NCI-H526 (cell line): ENCODE measurements around the gene DRD4.

Experiments used
- DNase-seq, 2 experiments: peaks; one replicate each; lab custom pipeline; 2025; lab: John Stamatoyannopoulos, UW

Gene DRD4

GRCh38 chr11:621838-622237 is 15.2 kb upstream of the DRD4 start:
- no peak for DNase-seq

DNA sequence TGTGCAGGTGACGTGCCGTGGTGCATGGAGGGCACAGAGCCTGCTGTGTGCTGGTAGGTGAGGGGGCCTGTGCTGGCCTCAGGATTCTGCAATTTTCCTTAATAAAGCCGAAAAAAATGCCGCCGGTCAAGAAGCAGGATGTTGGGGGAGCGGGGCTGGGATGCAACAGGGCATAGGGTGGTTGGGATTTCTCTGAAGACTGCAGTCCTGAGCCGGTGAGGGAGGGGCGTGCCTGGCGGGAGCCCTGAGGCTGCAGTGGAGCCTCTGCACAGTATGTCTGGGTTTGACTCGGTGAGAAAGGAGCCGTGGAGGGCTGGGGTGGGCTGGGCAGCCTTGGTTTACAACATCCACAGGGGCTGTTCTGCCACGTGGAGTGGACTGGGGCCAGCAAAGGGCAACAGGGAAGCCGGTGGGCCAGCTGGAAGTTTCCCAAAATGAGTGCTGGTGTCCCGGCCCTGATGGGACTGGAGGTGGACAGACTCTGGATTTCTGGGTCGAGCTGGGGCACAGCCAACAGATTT is 13.7 kb upstream of the DRD4 start:
- no peak for DNase-seq

DNA sequence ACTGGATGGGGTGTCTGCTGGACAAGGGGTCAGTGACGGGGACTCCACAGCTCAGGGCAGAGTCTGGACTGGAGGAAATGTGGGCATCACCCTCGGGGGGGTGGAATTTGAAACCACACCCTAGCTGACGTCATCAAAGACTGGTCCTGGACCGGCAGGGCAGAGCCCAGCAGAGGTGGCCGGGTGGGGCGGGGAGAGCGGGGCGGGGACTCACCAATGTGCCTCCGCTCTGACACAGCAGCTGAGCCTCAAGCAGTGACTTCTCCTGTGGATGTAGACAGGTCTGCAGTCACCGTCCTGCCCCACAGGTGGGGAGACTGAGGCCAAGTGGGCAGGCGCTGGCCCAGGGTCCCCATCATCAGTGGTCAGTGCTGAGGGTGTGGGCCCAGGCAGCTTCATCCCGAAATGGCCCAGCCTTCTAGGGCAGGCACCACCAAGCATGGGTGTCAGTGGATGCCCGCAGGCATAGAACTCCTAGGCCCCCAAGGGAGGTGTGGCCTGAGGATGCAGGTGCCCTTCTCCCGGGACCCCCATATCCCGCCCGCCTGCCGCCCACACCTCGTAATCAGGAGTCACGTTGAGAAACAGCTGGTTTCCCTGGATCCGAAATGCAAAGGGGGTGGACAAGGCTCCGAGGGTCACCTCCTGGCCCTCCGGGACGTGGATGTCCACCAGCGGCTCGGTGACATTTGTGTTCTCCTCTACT is 12.9 kb upstream of the DRD4 start:
- DNase-seq: peak in 1 of 2 experiments; percentile 40

DNA sequence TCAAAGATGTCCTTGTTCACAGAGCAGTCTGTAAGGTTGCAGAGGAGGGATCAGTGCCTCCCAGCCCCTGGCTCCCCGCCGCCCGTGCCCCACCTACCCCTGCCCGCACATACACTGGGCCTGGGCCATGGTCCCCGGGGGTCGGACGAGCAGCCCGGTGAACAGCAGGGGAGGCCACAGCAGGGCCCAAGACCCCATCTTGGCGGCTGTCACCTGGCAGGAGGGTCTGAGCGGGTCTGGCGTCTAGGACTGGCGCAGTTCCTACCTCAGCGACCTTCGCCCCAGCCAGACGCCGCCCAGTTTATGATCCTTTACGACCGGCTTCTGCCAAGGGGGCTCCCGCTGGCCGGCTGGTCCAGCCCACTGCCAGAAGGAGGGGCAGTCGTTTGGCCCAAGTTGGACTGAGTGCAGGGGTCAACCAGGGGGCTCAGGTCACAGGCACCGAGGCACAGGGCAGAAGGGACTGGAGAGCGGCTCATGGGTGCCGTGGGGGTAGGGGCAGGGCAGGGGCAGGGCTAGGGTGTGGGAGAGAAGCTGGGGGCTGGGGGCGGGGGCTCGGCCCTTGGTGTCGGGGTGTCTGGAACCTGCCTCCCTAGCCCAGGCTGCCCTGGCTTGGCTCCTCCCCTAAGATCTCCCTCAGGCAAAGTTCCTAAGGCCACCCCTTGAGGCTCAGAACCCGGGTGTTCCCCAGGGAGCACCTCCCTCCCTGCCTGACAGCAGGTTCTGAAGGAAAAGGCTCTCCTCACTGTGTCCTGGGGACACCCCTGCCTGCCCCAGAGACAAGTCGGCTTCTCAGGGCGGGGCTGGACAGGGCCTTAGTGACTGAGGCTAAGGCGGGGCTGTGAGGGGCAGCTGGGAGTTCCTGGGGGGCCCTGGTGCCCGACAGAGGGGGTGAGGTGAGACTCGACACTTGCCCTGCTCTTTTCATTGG is 12.1 kb upstream of the DRD4 start, which contains the start of gene CDHR5:
Gene CDHR5, minus strand, starts transcription at position 251 of the 931 bp plus-strand sequence. Its CDS starts 53 bp downstream, at position 198.
- peak in 1 of 2 experiments; percentile 42 for DNase-seq

DNA sequence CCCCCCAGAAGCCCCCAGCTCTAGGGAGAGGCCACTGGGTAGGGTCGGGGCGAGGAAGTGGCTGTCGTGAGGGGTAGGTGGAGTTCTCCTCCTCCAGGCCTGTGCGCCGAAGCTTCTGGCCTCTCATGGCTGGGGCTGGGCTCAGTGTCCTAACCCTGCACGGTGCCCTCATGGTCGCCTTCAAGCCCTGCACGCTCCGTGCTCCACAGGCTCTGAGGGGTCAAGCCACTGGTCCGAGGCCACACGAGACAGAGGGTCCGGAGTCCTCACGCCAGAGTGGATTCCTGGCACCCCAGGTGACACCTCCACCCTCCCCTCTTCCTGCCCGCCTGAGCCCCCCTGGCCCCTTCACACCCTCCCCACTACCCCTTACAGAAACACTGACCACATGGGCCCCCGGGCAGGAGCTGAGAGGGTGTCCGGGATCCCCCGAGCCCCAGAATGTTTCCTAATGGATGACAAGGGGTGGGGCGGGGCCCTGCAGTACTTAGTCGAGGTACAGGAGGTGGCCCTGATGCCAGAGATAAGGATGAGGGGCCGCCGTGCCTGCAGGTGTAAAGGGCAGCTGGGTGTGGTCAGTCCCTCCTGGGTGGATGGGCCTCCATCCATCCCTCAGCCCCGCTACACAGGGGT is 11.3 kb upstream of the DRD4 start:
- no peak for DNase-seq

DNA sequence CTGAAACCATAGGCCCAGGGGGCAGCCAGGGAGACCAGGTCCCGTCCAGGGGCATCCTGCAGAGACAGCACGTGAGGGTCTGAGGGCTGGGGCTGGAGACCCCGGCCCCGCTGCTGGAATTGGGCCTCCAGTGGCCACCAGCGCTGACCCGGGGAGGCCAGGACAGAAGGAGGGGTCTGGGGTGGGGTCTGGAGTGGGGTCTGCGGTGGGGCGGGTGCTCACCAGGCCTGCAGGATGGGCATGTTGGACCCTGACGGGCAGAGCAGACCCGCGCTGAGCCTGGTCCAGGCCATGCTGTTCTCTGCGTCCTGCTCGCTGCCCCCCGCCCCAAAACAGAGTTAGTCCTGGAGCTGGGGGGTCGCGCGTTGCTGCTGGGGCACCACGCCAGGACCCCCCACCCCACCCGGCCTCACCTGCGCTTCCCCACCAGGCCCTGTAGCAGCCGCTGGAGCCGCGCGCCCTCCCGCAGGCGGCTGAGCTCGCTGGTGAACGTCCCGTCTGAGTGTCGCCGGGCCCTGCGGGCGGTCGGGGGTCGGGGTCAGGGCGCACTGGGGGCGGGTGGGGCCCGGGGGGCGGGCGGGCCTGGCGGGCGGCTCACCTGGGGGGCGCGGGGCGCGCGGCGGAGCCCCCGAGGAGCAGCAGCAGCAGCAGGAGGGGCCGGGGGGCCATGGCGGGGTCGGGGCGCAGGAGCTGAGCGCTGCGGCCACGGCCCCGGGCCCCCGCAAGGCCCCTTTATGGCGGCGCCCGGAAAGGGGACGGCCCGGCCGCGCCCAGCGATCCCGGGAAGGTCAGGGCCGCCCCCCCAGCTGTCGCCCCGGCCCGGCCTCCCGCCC is 10.4 kb upstream of the DRD4 start, which contains the start of gene SCT:
Gene SCT, minus strand, starts transcription at position 707 of the 833 bp plus-strand sequence. Its CDS starts 38 bp downstream, at position 669.
- DNase-seq: no peak

- DNase-seq: no peak
Observed at GRCh38 chr11:627308-627576, 9.8 kb upstream of the DRD4 start.

- DNase-seq: no peak
Observed at GRCh38 chr11:628056-628455, 9.0 kb upstream of the DRD4 start.

- DNase-seq: peak; percentile 42 to 58
Observed at GRCh38 chr11:629237-629583, 7.9 kb upstream of the DRD4 start.

DNA sequence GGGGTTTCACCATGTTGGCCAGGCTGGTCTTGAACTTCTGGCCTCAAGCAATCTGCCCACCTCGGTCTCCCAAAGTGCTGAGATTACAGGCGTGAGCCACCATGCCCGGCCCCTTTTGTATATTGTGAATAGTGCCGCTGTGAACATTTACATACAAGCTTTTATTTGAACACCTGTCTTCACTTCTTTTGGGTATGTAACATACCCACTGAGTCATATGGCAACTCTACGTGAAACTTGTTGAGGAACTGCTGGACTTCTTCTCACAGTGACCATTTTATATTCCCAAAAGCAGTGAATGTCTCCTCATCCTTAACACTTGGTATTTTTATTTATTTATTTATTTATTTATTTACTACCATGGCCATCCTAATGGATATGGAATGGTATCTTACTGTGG is 6.2 kb upstream of the DRD4 start:
- DNase-seq: peak in 1 of 2 experiments; percentile 46

DNA sequence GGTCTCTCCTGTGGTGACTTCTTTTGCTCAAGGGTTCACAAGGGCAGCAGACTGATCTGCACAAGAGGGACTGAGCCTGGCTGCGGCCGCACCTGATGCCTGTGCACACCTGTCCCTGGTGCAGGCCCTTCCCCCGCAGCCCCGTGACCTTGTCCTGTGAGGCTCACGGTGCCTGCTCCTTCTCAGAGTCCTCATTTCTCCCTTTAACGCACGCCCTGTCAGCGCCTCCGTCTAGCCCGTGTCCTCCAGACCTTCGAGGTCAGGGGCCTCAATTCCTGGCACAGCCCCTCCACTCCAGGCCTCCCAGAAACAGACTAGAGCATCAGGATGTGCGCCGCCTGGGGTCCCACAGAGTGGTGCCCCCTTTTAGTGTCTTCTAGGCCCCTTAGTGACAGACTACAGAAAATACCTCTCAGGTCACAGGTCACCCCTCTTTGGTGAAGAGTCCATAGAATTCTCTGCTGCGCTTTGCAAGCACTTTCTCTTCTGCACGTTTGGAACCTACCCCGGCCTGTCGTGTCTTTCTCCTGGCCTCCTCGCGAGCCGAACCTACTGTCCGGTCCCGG is 1.0 kb upstream of the DRD4 start:
- DNase-seq: no peak

- DNase-seq: no peak
Observed at GRCh38 chr11:637333-637592, 194 bp downstream of the DRD4 start.

DNA sequence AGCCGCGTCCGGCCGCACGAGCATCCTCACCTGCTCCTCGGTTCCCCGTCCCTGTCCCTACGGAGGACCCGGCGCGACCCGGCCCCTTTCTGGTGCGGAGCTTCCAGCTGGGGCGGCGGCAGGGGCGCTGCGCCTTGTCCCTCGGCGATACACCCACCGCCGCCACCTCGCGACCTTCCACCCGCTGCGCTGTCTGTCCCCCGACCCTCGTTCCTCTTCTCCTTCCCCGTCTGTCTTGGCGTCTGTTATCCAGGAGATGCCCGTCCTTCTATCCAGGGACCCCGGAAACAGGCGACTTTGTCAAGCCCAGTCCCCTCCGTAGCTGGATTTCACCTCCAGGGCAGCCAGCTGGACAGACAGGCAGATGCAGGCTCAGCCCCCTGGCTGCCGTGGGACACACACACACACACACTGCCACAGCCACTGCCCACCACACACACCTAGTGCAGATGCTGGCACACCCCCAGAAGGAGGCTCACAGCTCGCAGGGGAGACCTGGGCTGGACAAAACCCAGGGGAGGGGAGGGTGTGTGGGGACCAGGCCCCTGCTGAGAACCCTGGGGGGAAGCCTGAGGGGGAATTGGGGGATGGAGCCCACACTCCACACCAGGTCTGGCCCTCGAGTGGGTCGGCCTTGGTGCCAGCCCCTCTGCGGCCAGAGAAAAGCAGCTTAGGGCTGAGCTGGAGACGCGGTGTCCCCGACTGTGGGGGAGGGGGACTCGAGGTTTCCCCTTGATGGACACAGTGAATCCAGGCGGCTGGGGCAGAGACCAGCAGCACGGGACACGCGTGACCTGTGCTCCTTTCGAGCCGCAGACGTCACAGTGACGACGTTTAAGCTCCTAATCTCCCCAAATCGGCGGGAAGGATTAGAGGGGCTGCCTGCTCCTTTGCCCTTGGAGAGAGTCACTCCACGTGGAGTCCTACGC is 788 bp downstream of the DRD4 start:
- no peak for DNase-seq

DNA sequence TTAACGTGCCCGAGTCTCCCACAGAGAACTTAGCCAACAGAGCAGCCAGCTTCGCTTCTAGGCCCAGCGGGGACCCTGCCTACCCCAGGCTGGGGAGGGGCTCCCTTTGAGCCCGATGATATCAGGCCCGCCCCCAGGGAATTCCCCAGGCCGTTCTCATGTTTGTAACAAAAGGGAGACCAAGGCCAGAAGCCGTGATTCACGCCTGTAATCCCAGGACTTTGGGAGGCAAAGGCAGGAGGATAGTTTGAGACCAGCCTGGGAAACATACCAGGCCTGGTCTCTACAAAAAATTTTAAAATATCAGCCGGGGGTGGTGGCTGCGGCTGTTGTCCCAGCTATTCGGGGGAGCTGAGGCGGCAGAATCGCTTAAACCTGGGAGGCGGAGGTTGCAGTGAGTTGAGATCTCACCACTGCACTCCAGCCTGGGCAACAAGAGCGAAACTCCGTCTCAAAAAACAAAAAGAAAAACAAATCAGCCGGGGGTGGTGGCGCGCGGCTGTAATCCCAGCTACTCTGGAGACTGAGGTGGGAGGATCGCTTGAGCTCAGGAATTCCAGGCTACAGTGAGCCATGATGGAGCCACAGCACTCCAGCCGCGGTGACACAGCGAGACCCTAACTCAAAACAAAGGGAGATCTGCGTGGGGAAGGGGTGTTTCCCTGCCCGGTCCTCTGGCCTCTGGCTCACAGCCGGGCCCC is 1.7 kb downstream of the DRD4 start:
- DNase-seq: no peak

DNA sequence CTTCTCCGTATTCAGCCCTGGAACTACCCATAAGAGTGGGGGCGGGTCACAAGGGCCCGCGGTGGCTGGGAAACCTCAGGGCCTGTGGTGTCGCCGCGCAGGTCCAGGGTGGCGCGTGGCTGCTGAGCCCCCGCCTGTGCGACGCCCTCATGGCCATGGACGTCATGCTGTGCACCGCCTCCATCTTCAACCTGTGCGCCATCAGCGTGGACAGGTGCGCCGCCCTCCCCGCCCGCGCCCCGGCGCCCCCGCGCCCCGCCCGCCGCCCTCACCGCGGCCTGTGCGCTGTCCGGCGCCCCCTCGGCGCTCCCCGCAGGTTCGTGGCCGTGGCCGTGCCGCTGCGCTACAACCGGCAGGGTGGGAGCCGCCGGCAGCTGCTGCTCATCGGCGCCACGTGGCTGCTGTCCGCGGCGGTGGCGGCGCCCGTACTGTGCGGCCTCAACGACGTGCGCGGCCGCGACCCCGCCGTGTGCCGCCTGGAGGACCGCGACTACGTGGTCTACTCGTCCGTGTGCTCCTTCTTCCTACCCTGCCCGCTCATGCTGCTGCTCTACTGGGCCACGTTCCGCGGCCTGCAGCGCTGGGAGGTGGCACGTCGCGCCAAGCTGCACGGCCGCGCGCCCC is 2.4 kb downstream of the DRD4 start:
- no peak for DNase-seq

- DNase-seq: no peak
Observed at GRCh38 chr11:640021-640706, 3.1 kb downstream of the DRD4 start.

GRCh38 chr11:641806-642370 is 4.8 kb downstream of the DRD4 start:
- DNase-seq: no peak

DNA sequence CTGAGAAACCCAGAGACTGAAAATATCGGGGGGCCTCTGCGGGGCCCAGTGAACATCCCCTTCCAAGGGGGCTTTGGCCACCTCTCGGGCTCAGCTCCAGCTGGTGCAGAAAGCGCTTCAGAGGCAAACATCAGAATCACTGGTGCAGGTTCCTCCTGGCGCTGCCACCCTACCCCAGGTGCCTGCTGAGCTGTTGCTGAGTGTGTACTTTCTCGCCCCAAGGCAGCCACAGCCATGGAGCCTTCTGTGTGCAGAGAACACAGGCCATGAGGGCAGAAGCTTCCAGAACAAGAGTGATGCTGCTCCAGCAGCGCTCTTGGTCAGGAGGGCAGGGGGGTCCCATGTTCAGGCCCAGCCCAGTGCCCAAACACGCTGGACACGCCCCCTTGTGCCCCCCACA is 6.3 kb downstream of the DRD4 start:
- no peak for DNase-seq
